Measurements from ENCODE around the gene PROS1.
"Not testable (repeated sequence)": the region's sequence is repeated elsewhere in the genome, so short reads cannot be mapped to it uniquely, and the experiment has no call there.

- not testable (repeated sequence) for TF ChIP-seq CTCF, POLR2A (IDR thresholded peaks at IDR 0.05)
These were observed 56.1 kb downstream of the PROS1 start for GRCh38 chr3:93917546-93918029.

Measured in right lobe of liver (tissue), 4 donors.